Measurements from ENCODE around the gene ALKBH3.

Gene ALKBH3

DNA sequence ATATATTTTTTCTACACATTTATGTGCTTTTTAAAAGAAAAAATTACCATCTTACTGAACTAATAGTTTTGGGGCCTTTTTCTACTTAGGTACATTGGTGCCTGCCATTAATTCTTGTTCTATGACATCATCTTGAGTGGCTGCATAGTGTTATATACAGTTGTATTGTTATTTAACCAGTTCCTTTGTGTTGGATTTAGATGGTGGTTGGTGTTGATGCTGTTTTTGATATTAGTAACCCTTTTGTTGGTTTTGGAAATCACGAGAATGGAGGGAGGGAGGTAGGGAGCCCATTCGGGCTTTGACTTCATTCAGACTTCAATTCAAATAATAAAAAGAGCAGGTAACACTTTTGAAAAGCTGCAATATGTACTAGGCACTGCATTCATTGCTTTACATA, 46.4 kb downstream of the ALKBH3 start:
- ATAC-seq (ENCODE audit: insufficient read depth, low read depth): no peak
- no peak overlapping the region for H3K4me3 ChIP-seq (ENCODE audit: low read depth in 1 of 2, low read length in 2 of 2)
- no peak overlapping the region for H2AFZ ChIP-seq (ENCODE audit: low read depth, low read length)
- no peak overlapping the region for H3K4me2 ChIP-seq (ENCODE audit: insufficient read depth, low read length)
- no peaks in the 10 kb centered on the region for H3K79me2 ChIP-seq (ENCODE audit: insufficient read depth, low read length)
- no peaks in the 10 kb centered on the region for H4K20me1 ChIP-seq (ENCODE audit: insufficient read depth, low read length)
- no peaks in the 10 kb centered on the region for H3K4me1 ChIP-seq (ENCODE audit: insufficient read depth, low read length)
- H3K9me3 ChIP-seq (ENCODE audit: insufficient read depth, low read length, severe bottlenecking): no peaks in the 10 kb centered on the region
- H3K9ac ChIP-seq (ENCODE audit: low read depth, low read length): no peak overlapping the region
- no peak for DNase-seq
- TF ChIP-seq EZH2 (IDR thresholded peaks at IDR 0.05; ENCODE audit: borderline replicate concordance, low read depth, low read length, severe bottlenecking): no peak
- TF ChIP-seq, protein P1, sequence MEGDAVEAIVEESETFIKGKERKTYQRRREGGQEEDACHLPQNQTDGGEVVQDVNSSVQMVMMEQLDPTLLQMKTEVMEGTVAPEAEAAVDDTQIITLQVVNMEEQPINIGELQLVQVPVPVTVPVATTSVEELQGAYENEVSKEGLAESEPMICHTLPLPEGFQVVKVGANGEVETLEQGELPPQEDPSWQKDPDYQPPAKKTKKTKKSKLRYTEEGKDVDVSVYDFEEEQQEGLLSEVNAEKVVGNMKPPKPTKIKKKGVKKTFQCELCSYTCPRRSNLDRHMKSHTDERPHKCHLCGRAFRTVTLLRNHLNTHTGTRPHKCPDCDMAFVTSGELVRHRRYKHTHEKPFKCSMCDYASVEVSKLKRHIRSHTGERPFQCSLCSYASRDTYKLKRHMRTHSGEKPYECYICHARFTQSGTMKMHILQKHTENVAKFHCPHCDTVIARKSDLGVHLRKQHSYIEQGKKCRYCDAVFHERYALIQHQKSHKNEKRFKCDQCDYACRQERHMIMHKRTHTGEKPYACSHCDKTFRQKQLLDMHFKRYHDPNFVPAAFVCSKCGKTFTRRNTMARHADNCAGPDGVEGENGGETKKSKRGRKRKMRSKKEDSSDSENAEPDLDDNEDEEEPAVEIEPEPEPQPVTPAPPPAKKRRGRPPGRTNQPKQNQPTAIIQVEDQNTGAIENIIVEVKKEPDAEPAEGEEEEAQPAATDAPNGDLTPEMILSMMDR (IDR thresholded peaks at IDR 0.05; ENCODE audit: borderline replicate concordance, extremely low read depth, low read length, poor library complexity, severe bottlenecking): no peak
- no peaks in the 10 kb centered on the region for H3K27me3 ChIP-seq (ENCODE audit: insufficient read depth, low read length, poor library complexity)
- no peak overlapping the region for H3K27ac ChIP-seq (ENCODE audit: low read length)
- H3K36me3 ChIP-seq (ENCODE audit: insufficient read depth, low read length): no peaks in the 10 kb centered on the region

DNA sequence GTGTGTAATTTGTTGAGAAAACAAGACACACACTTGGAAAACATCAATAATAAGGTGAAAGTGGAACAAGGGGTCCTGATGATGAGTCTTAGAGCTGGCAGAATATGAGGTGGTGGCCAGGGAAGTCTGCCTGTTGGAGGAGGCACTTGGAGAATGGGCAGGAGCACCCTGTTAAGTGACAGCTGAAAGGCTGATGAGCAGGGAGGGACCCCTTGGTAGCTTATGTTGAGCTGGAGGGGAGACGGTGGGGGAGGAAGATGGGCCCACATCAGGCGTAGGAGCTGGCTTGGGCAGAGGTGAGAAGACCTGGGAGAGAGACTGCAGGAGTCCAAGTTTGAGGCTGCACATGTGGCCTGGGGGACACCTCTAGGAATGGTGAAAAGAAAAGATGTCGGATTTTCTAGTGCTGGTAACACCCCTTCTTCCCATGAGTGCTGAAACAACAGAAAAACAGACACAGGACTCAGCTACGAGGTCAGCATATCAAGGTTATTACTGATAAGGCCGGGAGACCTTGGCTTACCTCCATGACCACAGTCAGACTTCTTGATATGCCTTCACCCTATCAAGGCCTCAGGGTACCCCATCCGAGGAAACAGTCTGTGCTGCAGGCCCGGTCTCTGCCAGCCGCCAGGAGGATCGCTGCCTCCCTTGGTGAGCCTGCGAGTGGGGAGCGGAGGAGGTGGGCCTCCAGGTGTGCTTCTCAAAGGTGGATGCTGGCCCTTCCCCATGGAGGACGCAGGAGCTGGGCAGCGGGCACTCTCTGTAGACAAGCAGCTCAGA, 47.5 kb downstream of the ALKBH3 start:
- ATAC-seq (ENCODE audit: insufficient read depth, low read depth) (no peak), DNase-seq (no peak)
- no peak overlapping the region for H3K27ac ChIP-seq (ENCODE audit: low read length)
- H3K27me3 ChIP-seq (ENCODE audit: insufficient read depth, low read length, poor library complexity): no peaks in the 10 kb centered on the region
- no peak overlapping the region for H3K9ac ChIP-seq (ENCODE audit: low read depth, low read length)
- no peaks in the 10 kb centered on the region for H3K79me2 ChIP-seq (ENCODE audit: insufficient read depth, low read length)
- no peak overlapping the region for H2AFZ ChIP-seq (ENCODE audit: low read depth, low read length)
- TF ChIP-seq, protein P1 (IDR thresholded peaks at IDR 0.05; ENCODE audit: borderline replicate concordance, extremely low read depth, low read length, poor library complexity, severe bottlenecking): no peak
- TF ChIP-seq EZH2 (IDR thresholded peaks at IDR 0.05; ENCODE audit: borderline replicate concordance, low read depth, low read length, severe bottlenecking): no peak
- no peak overlapping the region for H3K4me2 ChIP-seq (ENCODE audit: insufficient read depth, low read length)
- no peaks in the 10 kb centered on the region for H3K36me3 ChIP-seq (ENCODE audit: insufficient read depth, low read length)
- H3K9me3 ChIP-seq (ENCODE audit: insufficient read depth, low read length, severe bottlenecking): no peaks in the 10 kb centered on the region
- no peaks in the 10 kb centered on the region for H4K20me1 ChIP-seq (ENCODE audit: insufficient read depth, low read length)
- H3K4me3 ChIP-seq (ENCODE audit: low read depth in 1 of 2, low read length in 2 of 2): no peak overlapping the region
- H3K4me1 ChIP-seq (ENCODE audit: insufficient read depth, low read length): no peaks in the 10 kb centered on the region

DNA sequence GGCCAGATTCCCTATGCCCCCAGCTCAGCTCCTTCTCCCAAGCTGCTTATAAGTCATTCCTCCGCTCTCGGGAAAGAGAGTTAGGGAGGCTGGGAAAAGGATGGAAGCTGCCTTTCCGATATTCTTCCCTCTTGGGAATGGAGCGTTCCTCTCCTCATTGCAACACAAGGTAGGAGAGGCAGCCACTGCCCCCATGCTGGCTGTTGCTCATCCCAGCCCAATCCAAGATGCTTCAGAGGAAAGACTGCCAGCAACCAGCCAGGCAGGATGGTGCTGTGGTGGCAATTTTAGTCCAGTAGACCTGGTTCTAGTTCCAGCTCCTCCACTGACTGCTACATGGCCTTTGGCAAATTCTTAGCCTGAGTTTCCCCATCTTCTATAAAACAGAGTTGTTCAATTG, 48.1 kb downstream of the ALKBH3 start:
- H3K4me1 ChIP-seq (ENCODE audit: insufficient read depth, low read length): no peaks in the 10 kb centered on the region
- H3K36me3 ChIP-seq (ENCODE audit: insufficient read depth, low read length): no peaks in the 10 kb centered on the region
- H3K27me3 ChIP-seq (ENCODE audit: insufficient read depth, low read length, poor library complexity): no peaks in the 10 kb centered on the region
- H3K79me2 ChIP-seq (ENCODE audit: insufficient read depth, low read length): no peaks in the 10 kb centered on the region
- H3K9me3 ChIP-seq (ENCODE audit: insufficient read depth, low read length, severe bottlenecking): no peaks in the 10 kb centered on the region
- H3K4me2 ChIP-seq (ENCODE audit: insufficient read depth, low read length): no peak overlapping the region
- H2AFZ ChIP-seq (ENCODE audit: low read depth, low read length): no peak overlapping the region
- no peak for ATAC-seq (ENCODE audit: insufficient read depth, low read depth)
- TF ChIP-seq EZH2 (IDR thresholded peaks at IDR 0.05; ENCODE audit: borderline replicate concordance, low read depth, low read length, severe bottlenecking): no peak
- TF ChIP-seq, protein P1 (IDR thresholded peaks at IDR 0.05; ENCODE audit: borderline replicate concordance, extremely low read depth, low read length, poor library complexity, severe bottlenecking): no peak
- no peak overlapping the region for H3K27ac ChIP-seq (ENCODE audit: low read length)
- DNase-seq: no peak
- no peak overlapping the region for H3K9ac ChIP-seq (ENCODE audit: low read depth, low read length)
- H4K20me1 ChIP-seq (ENCODE audit: insufficient read depth, low read length): no peaks in the 10 kb centered on the region; the same call in 1 of the 2 replicates
- no peak overlapping the region for H3K4me3 ChIP-seq (ENCODE audit: low read depth in 1 of 2, low read length in 2 of 2)

Data from DND-41 (cell line).